Endothelial cell of umbilical vein (primary cell): Measurements from ENCODE around the gene CCND3. TPM values are rescaled to one million over a fixed set of nuclear protein-coding genes. Genes with fewer than 3 reads are reported as not detected.

Experiments used
- BruUV-seq: library from RNA; stranded (reverse); fragments of 400-500 nt; replicated peaks from 2 replicates; lab custom pipeline; 2021; lab: Mats Ljungman, UMichigan
- CTCF ChIA-PET: fragments of 300-600, 350-600 bp; sonication (Branson Sonifier 250); formaldehyde crosslinking; loops from one replicate; lab custom pipeline; 2021; ENCODE audit warnings: antibody characterized with exemption, inconsistent platforms; lab: Charles Lee
- POLR2A ChIA-PET: fragments of 300-600, 350-600 bp; sonication (Branson Sonifier 250); formaldehyde crosslinking; loops from one replicate; lab custom pipeline; 2021; ENCODE audit warnings: antibody characterized with exemption, inconsistent platforms; lab: Charles Lee
- DNase-seq: peaks from one replicate; pipeline ENCODE4 v3.0.0-alpha.2; 2011; ENCODE audit warnings: low read depth, low spot score
- FAIRE-seq: peaks from 2 replicates; lab custom pipeline; 2011; peaks lifted over from hg19 to GRCh38; lab: Jason Lieb, UNC
- H2AFZ ChIP-seq: 2 replicates; pipeline ENCODE4 v1.6.0; 2012; ENCODE audit warnings: low read depth, low read length, control low read depth, inconsistent platforms
- H3K27ac ChIP-seq: 2 replicates; pipeline ENCODE4 v1.5.1; 2011; ENCODE audit warnings: low read depth, mild to moderate bottlenecking, control low read depth, low read length, moderate library complexity; ENCODE audit not compliant: insufficient read depth
- H3K27me3 ChIP-seq, 2 experiments: 2 replicates each; pipeline versions ENCODE4 v1.6.0 to v1.6.1; 2011; ENCODE audit warnings: low read length in 2 of 2, mixed read lengths in 1 of 2; ENCODE audit not compliant: control insufficient read depth in 2 of 2, insufficient read depth in 2 of 2
- H3K36me3 ChIP-seq, 2 experiments: 2 replicates in 1 of 2; 3 replicates in 1 of 2; pipeline ENCODE4 v1.5.1; 2011; ENCODE audit warnings: low read length in 2 of 2, mild to moderate bottlenecking in 1 of 2, moderate library complexity in 1 of 2; ENCODE audit not compliant: control insufficient read depth in 2 of 2, insufficient read depth in 2 of 2; ENCODE audit errors: extremely low read depth in 1 of 2
- H3K4me1 ChIP-seq: 3 replicates; pipeline ENCODE4 v1.5.1; 2011; ENCODE audit warnings: mild to moderate bottlenecking, low read length; ENCODE audit not compliant: control insufficient read depth, insufficient read depth; ENCODE audit errors: extremely low read depth
- H3K4me2 ChIP-seq: 2 replicates; pipeline ENCODE4 v1.6.1; 2011; ENCODE audit warnings: low read length, control low read depth, mixed read lengths; ENCODE audit not compliant: insufficient read depth
- H3K4me3 ChIP-seq, 3 experiments: fragments of 200-600 bp in 1 of 3; sonication (generic), shearing (Covaris generic) in 1 of 3; replicated peaks in 1 of 3; 2 replicates each; pipeline ENCODE4 v1.5.1; 2011 to 2016; ENCODE audit warnings: control low read depth in 3 of 3, low read length in 3 of 3, mild to moderate bottlenecking in 2 of 3, inconsistent platforms in 1 of 3, low read depth in 1 of 3, moderate library complexity in 1 of 3; ENCODE audit not compliant: insufficient read depth in 1 of 3
- H3K79me2 ChIP-seq: 2 replicates; pipeline ENCODE4 v1.6.0; 2012; ENCODE audit warnings: low read length, inconsistent platforms; ENCODE audit not compliant: control insufficient read depth, insufficient read depth
- H3K9ac ChIP-seq: replicated peaks from 2 replicates; pipeline ENCODE3; 2011; ENCODE audit warnings: low read length, control low read depth; ENCODE audit not compliant: insufficient read depth; ENCODE audit errors: extremely low read depth
- H3K9me1 ChIP-seq: replicated peaks from 3 replicates; pipeline ENCODE4 v1.6.0; 2011; ENCODE audit warnings: mild to moderate bottlenecking, low read length; ENCODE audit not compliant: control insufficient read depth, insufficient read depth; ENCODE audit errors: extremely low read depth
- H3K9me3 ChIP-seq: replicated peaks from 2 replicates; pipeline ENCODE4 v1.5.1; 2012; ENCODE audit warnings: low read length, inconsistent platforms; ENCODE audit not compliant: control insufficient read depth, insufficient read depth
- H4K20me1 ChIP-seq: replicated peaks from 2 replicates; pipeline ENCODE3; 2011; ENCODE audit warnings: mild to moderate bottlenecking, low read length; ENCODE audit not compliant: control insufficient read depth, insufficient read depth; ENCODE audit errors: extremely low read depth
- CTCF ChIP-seq, 2 donors: IDR thresholded peaks; 1 replicate in 1 of 2; 2 replicates in 1 of 2; pipeline ENCODE4 v1.5.1; 2011; ENCODE audit warnings: low read length in 2 of 2, mild to moderate bottlenecking in 2 of 2, moderate library complexity in 2 of 2, control low read depth in 1 of 2, inconsistent platforms in 1 of 2, low read depth in 1 of 2; ENCODE audit not compliant: insufficient read depth in 1 of 2; ENCODE audit errors: extremely low read depth in 1 of 2
- EZH2 ChIP-seq: IDR thresholded peaks from 2 replicates; pipeline ENCODE4 v1.6.1; 2012; ENCODE audit warnings: borderline replicate concordance, low read depth, mild to moderate bottlenecking, moderate library complexity, low read length, inconsistent platforms; ENCODE audit not compliant: severe bottlenecking
- GATA2 ChIP-seq: IDR thresholded peaks from 2 replicates; pipeline ENCODE4 v1.7.0; 2011; ENCODE audit warnings: low read depth, mild to moderate bottlenecking, moderate library complexity, mixed read lengths, low read length; ENCODE audit not compliant: insufficient read length, insufficient read depth
- JUN ChIP-seq: IDR thresholded peaks from 2 replicates; pipeline ENCODE4 v1.6.1; 2011; ENCODE audit warnings: borderline replicate concordance, low read depth; ENCODE audit not compliant: insufficient read length, insufficient read depth
- MYC ChIP-seq: IDR thresholded peaks from one replicate; pipeline ENCODE4 v1.6.1; 2011; ENCODE audit warnings: mild to moderate bottlenecking, low read depth, low read length
- POLR2A ChIP-seq: IDR thresholded peaks from 2 replicates; pipeline ENCODE4 v1.6.1; 2012; ENCODE audit warnings: low read depth, mild to moderate bottlenecking, control low read depth, low read length
- dilution Hi-C: fragments of 300-500 bp; cut with MboI; formaldehyde crosslinking; loops from one replicate; pipeline ENCODE4 v1.15.0; 2019; ENCODE audit warnings: low sequenced_read_pairs; ENCODE audit not compliant: extremely low pct_ligation_motif_present
- intact Hi-C: fragments of 100-400 bp; cut with micrococcal nuclease; formaldehyde crosslinking; loops from one replicate; pipeline ENCODE4 v1.10.0; 2022
- polyA plus RNA-seq, 4 experiments: library from polyadenylated mRNA; depleted of rRNA in 3 of 4; stranded (reverse) in 3 of 4; unstranded in 1 of 4; fragments of >200 nt; gene quantifications; 2 replicates each; pipeline versions ENCODE4 v1.2.1 to v1.2.3, GENCODE V29; 2011 to 2012; ENCODE audit warnings: missing spikeins in 1 of 4
- total RNA-seq: library from RNA; stranded (reverse); gene quantifications from 2 replicates; pipeline ENCODE4 v1.2.3, GENCODE V29; 2021

Gene CCND3
- total and polyA plus RNA-seq, 2 donors (not counting 3 experiments of a cell fraction or from before 2014, with no cell fraction given), result 87.5 to 98.7 TPM

DNA sequence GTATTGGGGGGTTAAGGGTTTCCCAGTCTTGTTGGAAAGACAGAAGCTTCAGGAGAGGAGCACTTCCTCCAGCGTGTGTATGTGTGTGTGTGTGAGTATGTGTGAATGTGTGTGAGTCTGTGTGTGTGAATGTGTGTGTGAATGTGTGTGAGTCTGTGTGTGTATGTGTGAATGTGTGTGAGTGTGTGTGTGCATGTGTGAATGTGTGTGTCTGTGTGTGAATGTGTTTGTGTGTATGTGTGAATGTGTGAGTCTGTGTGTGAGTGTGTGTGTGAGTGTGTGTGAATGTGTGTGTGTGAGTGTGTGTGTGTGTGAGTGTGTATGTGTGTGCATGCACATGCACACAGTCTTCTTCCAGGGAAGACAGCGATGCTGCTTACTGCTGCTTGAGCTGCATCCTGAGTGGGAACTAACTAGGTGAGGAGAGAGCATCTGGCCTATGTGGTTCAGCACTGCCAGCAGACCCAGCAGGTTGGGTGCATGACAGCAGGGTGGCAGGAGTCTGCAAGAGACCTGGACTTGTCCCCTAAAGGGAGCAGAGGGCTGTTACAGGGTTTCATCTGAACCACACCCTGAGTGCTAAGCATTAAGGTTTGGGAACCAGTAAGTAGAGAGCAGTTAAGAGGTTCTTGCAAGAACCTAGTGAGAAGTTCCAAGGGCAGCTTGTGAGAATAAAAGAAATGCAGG is 22.7 kb upstream of the CCND3 start:
- Histone ChIP-seq H3K4me1 (peaks cover 31% of the 10 kb centered on the region), H4K20me1 (no peaks in the 10 kb centered on the region), H3K9ac (no peak overlapping the region), H3K9me1 (no peaks in the 10 kb centered on the region), H3K79me2 (no peaks in the 10 kb centered on the region), H2AFZ (no peak overlapping the region), H3K27ac (no peak overlapping the region), H3K27me3 (no peaks in the 10 kb centered on the region), H3K36me3 (no peaks in the 10 kb centered on the region), H3K9me3 (no peaks in the 10 kb centered on the region), H3K4me3 (no peak overlapping the region), H3K4me2 (no peak overlapping the region)
- intact Hi-C loops (loop anchor here (2.0 kb wide), 1 partner anchor 16 kb away; no protein-coding TSS in a partner anchor), dilution Hi-C loops (no loop called here)
- ChIA-PET POLR2A (no interaction called here), CTCF (interaction anchor here (1.1 to 1.4 kb wide), 2 partner anchors 27 to 80 kb away, joined by 4 to 5 read pairs; no protein-coding TSS in a partner anchor)
- TF ChIP-seq MYC (no peak), EZH2 (no peak), GATA2 (no peak), CTCF (IDR thresholded peaks at IDR 0.05; ENCODE audit: extremely low read depth in 1 of 2, insufficient read depth in 1 of 2, low read depth in 1 of 2, low read length in 2 of 2) (no peak), JUN (no peak), POLR2A (no peak)
- no TSS peak for BruUV-seq
- FAIRE-seq (no peak), DNase-seq (no peak)
